Stimulated activated CD8-positive, alpha-beta memory T cell treated with anti-CD3 and anti-CD28 coated beads, Interleukin-4, amount 100 ng/mL, for 1 hour (primary cell): ENCODE data around the gene TRPV5.

ENCODE experiments used
- DNase-seq, 2 donors: peaks; one replicate each; pipeline ENCODE4 v3.0.0-alpha.2; 2020; ENCODE audit warnings: low read depth in 2 of 2, low spot score in 1 of 2

TRPV5 gene

GRCh38 chr7:142872106-142872675, 61.4 kb downstream of the TRPV5 start:
- no peak for DNase-seq

GRCh38 chr7:142871260-142872105, 62.1 kb downstream of the TRPV5 start:
- no peak for DNase-seq

GRCh38 chr7:142870566-142871259, 62.8 kb downstream of the TRPV5 start:
- DNase-seq, result no peak

GRCh38 chr7:142870147-142870559, 63.4 kb downstream of the TRPV5 start:
- no peak for DNase-seq

GRCh38 chr7:142869434-142869833, 64.1 kb downstream of the TRPV5 start:
- DNase-seq, result no peak

GRCh38 chr7:142868986-142869415, 64.5 kb downstream of the TRPV5 start:
- no peak for DNase-seq

- no peak for DNase-seq
These were observed 65.2 kb downstream of the TRPV5 start for GRCh38 chr7:142868188-142868985.

- no peak for DNase-seq
These were observed 66.0 kb downstream of the TRPV5 start for GRCh38 chr7:142867398-142868187.

GRCh38 chr7:142867097-142867378, 66.5 kb downstream of the TRPV5 start:
- no peak for DNase-seq

- no peak for DNase-seq
These were observed 67.0 kb downstream of the TRPV5 start for GRCh38 chr7:142866361-142867096.

GRCh38 chr7:142865766-142866165, 67.8 kb downstream of the TRPV5 start:
- no peak for DNase-seq

- DNase-seq, result no peak
These were observed 68.4 kb downstream of the TRPV5 start for GRCh38 chr7:142864980-142865747.

GRCh38 chr7:142863891-142864685, 69.5 kb downstream of the TRPV5 start:
- DNase-seq, result no peak

- no peak for DNase-seq
These were observed 70.7 kb downstream of the TRPV5 start for GRCh38 chr7:142862786-142863400.

GRCh38 chr7:142862351-142862750, 71.2 kb downstream of the TRPV5 start:
- DNase-seq, result no peak

- no peak for DNase-seq
These were observed 72.6 kb downstream of the TRPV5 start for GRCh38 chr7:142860968-142861367.

GRCh38 chr7:142859829-142860228, 73.7 kb downstream of the TRPV5 start:
- DNase-seq, result no peak

- no peak for DNase-seq
These were observed 74.1 kb downstream of the TRPV5 start for GRCh38 chr7:142859411-142859810.
